GM10847 (cell line): Measurements from ENCODE around the gene IL25.

Source experiments
- POLR2A ChIP-seq: IDR thresholded peaks from 2 replicates; pipeline ENCODE4 v1.6.1; 2011; ENCODE audit not compliant: insufficient read length; ENCODE audit errors: extremely low read depth

The IL25 gene

DNA sequence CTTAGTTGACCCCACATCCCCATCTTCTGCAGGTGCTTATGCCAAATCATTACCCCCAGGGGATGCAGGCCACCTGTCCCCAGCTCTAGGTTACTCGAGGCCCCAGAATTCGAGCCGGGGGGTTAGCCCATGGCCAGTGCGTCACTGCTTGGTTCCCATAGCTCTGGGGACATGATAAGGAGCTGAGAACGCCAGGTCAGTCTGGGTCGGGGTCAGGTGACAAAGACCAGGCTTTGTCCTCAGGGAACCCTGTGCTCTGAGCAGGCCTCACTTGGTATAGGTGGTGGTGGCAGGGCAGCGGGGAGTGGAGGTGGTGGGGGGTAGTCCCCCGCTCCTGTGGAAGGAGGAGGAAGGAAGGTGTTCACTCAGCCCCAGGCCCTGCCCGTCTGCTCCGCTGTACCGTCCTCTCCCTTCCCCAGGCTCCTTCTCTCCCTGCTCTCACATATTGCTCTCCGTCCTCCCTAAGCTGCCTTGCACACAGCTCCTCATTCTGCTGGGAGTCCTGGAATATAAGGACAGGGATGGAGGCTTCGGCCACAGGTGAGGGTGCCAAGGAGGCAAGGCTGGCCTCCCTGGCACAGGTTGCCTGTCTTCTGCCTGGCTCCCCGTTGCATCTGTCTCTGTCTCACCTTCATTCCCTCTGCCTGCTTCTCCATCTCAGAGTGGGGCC lies 37.5 kb downstream of the IL25 start:
- no peak for TF ChIP-seq POLR2A

DNA sequence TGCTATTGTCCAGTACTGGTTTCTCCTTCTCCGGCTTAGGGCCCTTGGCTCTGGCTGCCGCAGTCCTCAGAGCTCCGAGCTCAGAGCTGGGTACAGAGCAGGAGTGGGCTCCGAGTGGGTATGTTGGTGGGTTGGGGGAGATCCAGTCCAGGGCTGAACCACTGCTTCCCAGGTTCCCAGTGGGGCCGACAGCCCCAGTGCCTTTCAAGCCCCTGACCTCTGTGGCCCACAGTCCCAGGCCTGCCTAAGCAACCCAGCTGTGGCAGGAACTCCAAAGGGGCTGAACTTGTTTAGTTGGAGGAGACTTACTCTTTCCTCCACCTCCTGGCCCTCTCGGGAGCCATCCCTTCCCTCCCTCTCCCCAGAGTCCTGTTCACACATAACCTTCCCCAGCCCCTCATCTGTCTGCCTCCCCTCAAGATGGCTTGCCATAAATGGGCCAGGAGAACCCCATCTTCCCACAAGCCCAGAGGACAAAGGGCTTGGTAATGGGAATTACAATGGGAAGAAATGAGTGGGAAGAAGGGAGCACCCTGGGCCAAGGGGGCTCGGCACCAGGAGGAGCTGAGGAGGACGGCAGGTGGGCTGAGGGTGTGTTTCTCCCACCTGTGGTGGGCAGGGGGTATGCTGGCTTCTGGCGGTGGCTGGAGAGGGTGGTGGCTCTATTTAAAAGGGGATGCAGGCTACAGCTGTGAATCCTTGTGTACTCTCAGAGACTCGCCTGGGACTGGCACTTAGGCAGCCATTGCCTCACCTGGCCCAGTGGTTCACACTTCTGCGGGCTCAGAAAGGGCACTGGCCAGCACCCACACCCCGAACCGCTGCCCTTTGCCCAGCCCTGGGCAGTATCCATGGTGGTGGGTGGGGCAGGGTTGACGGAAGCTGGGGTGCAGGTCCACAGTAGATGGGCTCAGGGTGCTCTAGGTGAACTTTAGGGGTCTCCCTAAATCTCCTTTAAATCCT lies 39.2 kb downstream of the IL25 start:
- TF ChIP-seq POLR2A = no peak

DNA sequence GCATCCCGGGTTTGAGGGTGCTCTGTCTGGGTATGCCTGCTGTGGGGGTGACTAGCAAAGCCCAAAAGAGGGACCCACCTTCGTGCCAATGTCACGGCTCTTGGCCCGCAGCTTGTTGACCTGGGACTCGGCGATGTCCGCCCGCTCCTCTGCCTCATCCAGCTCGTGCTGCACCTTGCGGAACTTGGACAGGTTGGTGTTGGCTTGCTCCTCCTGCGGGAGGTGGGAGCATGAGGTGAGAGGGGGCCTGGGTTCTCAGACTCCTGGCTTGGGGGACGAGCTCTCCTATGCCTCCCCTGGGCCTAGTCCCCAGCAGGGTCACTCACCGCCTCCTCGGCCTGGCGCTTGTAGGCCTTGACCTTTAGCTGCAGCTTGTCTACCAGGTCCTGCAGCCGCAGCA lies 41.1 kb downstream of the IL25 start:
- TF ChIP-seq POLR2A = no peak

DNA sequence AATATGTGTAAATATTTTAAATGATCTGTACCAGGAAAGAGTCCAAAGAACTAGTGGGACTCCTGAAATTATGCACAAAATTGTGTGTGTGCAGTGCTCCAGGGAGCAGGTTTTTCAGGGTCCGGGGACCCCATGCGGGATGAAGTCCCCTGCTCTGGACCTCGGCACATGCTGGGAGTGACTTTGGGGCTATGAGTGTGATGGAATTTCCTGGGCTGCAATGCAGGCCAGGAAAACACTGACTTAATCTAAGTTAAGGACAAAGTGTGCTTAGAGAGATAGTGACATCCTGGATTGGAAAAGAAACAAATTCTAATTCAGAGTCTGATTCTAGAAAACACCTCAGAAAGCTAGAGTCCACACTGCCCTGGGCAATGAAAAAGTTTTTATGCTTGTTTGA lies 41.6 kb downstream of the IL25 start:
- TF ChIP-seq POLR2A = no peak

DNA sequence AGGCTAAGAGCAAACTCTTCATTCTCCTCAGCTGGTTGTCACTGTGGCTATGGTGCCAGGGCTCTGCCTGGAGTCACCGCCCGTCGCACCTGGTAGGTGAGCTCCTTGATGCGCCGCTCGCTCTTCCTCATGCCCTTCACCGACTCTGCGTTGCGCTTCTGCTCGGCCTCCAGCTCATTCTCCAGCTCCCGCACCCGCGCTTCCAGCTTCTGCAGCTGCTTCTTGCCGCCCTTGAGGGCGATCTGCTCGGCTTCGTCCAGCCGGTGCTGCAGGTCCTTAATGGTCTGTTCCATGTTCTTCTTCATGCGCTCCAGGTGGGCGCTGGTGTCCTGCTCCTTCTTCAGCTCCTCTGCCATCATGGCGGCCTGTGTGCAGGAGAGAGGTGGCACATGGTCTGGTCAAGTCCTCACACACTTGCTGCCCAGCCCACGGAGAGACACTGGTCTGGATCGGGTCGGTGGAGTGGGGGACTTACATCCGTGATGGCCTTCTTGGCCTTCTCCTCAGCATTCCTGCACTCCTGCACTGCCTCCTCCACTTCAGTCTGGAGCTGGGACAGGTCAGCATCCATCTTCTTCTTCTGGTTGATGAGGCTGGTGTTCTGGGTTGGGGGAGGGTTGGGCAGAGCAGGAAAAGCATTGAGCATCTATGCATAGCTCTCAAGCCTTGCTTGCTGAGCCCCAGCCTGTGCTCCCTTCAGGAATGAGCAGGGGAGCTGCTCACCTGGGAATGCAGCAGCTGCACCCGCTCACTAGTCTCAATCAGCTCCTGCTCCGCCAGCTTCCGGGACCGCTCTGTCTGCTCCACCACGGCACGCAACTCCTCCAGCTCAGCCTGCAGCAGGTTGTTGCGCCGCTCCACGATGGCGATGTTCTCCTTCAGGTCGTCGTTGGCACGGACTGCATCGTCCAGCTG lies 42.6 kb downstream of the IL25 start:
- no peak for TF ChIP-seq POLR2A

DNA sequence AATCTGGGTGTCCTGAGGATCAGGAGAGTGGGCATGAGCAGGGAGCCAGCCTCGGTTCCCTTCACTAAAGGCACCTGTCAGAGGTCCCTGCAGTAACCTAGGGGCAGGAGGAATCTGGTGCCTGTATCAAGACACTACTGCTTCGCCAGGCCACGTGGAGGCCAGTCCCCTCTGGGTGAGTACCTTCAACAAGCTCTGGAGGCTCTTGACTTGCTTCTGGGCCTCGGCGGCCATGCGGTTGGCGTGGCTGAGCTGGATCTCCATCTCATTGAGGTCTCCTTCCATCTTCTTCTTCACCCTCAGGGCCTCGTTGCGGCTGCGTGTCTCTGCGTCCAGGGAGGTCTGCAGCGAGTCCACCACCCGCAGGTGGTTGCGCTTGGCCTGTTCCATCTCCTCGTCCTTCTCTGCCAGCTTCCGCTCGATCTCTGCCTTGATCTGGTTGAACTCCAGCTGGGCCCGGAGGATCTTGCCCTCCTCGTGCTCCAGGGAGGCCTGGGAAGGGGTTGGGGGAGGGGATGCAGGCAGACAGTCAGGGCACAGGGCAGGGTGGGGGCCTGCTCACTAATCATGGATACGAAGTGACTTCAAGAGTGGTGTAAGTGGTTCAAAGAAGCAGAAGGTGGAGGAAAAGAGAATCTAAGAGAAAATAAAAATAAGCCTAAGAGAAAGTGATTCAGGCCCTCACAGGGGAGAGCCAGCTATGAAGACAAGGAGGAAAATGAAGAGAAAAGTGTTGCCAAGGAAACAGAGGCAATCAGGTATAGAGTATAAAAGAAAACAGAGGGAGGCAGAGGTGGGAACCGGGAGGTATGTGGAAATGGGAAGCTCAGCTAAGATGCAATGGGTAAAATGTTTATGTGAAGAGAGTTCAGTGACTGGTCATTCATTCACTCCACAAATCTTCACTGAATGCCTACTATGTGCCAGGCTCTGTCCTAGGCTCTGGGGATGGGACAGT lies 43.5 kb downstream of the IL25 start:
- no peak for TF ChIP-seq POLR2A

DNA sequence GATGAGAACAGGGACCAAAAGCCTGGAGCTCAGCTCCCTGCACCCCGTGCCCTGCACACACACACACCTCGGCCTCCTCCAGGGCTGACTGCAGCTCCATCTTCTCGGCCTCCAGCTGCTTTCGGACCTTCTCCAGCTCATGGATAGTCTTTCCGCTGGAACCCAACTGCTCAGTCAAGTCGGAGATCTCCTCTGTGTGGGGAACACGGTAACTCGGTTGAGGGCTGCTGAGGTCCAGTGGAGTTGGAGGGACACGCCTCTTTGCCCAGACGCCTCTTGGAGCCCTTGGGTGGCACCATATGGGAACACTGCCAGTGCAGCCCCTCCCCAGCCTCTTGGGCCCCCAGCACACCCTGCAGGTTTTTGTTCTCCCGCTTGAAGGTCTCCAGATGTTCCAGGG lies 44.2 kb downstream of the IL25 start:
- no peak for TF ChIP-seq POLR2A

DNA sequence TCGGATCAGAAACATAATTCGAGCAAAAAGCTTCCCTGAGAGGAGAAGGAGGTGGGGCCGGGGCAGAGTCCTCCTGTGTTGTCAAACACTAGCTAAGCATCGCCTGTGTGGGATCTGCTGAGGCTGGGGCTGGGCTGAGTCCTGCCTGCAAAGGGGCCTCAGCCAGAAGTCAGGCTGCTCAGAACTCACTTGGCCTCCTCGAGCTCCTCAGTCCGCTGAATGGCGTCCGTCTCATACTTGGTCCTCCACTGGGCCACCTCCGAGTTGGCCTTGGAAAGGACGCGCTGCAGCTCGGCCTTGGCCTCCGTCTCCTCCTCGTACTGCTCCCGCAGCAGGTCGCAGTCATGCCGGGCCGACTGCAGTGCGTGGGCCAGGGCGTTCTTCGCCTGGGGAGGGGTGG lies 45.4 kb downstream of the IL25 start:
- TF ChIP-seq POLR2A = no peak

DNA sequence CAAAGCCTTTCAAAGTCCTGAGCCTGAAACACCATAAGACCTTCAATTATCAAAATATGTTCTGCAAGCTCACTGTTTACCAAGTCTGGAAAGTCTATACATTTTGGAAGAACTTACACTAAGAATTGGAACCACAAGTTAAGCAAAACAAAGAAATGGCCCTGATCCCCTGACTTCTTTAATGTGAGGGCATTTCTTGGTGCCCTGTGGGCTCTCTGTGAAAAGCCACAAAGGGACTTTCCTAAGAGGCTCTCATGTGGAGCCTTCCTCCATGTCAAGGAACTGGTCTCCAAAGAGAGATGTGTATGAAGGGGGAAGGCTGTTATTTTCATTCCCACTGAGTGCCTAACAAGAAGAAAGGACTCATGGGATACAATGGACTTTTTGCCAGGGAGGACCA lies 49.0 kb downstream of the IL25 start:
- no peak for TF ChIP-seq POLR2A

DNA sequence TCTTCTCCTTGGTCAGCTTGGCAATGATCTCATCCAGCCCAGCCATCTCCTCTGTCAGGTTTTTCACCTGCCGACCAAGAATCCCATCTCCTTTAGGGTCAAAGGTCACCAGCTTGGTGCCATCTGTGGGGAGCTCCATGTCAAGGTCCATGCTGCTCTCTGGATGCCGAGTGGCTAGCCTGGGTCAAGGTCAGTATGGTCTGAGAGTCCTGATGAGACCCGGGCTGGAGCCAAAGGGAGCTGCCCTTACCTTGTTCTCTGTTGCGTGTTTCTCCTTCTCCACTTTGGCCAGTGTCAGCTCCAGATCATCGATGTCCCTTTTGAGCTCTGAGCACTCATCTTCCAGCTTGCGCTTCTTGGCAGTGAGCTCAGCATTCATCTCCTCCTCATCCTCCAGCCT lies 51.0 kb downstream of the IL25 start:
- no peak for TF ChIP-seq POLR2A

DNA sequence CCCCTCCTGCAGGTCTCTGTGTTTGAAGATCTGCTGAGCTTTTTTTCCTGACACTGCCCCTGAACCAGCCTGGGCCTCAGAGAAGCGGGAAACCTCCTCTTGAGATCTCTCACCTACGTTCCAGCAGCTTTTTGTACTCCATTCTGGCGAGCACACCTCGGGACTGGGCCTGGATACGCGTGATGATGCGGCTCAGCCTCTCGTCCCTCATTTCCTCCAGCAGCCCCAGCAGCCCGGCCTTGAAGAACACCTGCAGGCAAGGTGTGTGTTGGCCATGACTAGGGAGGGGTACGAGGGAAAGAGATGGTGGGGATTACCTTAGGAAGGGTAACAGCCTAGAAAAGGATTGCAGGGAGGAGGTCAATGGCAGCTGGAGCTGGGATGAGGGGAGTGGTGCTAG lies 52.6 kb downstream of the IL25 start:
- no peak for TF ChIP-seq POLR2A
